HepG2 (cell line): ENCODE measurements around the gene STK11. TPM values are rescaled to one million over a fixed set of nuclear protein-coding genes. Genes with fewer than 3 reads are reported as not detected.
A peak's percentile ranks its signal among the peaks of the same experiment; 100 is the strongest.

Source experiments
- ATF7 ChIP-seq, 2 experiments: fragments of 450-650 bp in 1 of 2; sonication (generic) in 1 of 2; formaldehyde crosslinking in 1 of 2; IDR thresholded peaks; 2 replicates each; pipeline versions ENCODE4 v1.4.0 to v1.6.1; 2016 to 2020; ENCODE audit warnings: antibody characterized with exemption in 1 of 2, mild to moderate bottlenecking in 1 of 2, missing genetic modification reagents in 1 of 2
- BORCS8-MEF2B ChIP-seq: sonication (generic); formaldehyde crosslinking; IDR thresholded peaks from 2 replicates; pipeline ENCODE4 v1.8.0; 2022; ENCODE audit warnings: mild to moderate bottlenecking, missing genetic modification reagents
- ERF ChIP-seq: IDR thresholded peaks from 2 replicates; pipeline ENCODE4 v1.6.1; 2018; ENCODE audit warnings: missing biosample characterization, missing genetic modification reagents
- KLF16 ChIP-seq, 2 experiments: sonication (generic) in 1 of 2; formaldehyde crosslinking in 1 of 2; IDR thresholded peaks; 2 replicates each; pipeline versions ENCODE4 v1.6.1 to v1.8.0; 2016 to 2023; ENCODE audit warnings: missing genetic modification reagents in 2 of 2, missing compliant biosample characterization in 1 of 2
- MED8 ChIP-seq: sonication (generic); formaldehyde crosslinking; IDR thresholded peaks from 2 replicates; pipeline ENCODE4 v1.8.1; 2023; ENCODE audit warnings: mild to moderate bottlenecking, missing genetic modification reagents; ENCODE audit not compliant: insufficient replicate concordance
- NAIF1 ChIP-seq: sonication (generic); formaldehyde crosslinking; IDR thresholded peaks from 2 replicates; pipeline ENCODE4 v1.5.0; 2020; ENCODE audit warnings: mild to moderate bottlenecking, missing genetic modification reagents, borderline replicate concordance
- SMARCE1 ChIP-seq: fragments of 450-650 bp; IDR thresholded peaks from 2 replicates; pipeline ENCODE4 v1.6.1; 2017; ENCODE audit warnings: borderline replicate concordance
- SRSF1 ChIP-seq: fragments of 200-400 bp; formaldehyde crosslinking; optimal IDR thresholded peaks from 2 replicates; pipeline ENCODE3; 2017; ENCODE audit warnings: mild to moderate bottlenecking, low read depth, low read length, moderate library complexity
- TCF12 ChIP-seq, 2 experiments: fragments of 450-650 bp in 1 of 2; sonication (generic) in 1 of 2; formaldehyde crosslinking in 1 of 2; IDR thresholded peaks; 2 replicates each; pipeline versions ENCODE4 v1.6.1 to v1.8.0; 2017 to 2022; ENCODE audit warnings: antibody characterized with exemption in 1 of 2, mild to moderate bottlenecking in 1 of 2, missing genetic modification reagents in 1 of 2, moderate library complexity in 1 of 2
- ZBTB43 ChIP-seq: sonication (generic); formaldehyde crosslinking; conservative IDR thresholded peaks from 2 replicates; pipeline ENCODE4 v1.4.0; 2020; ENCODE audit warnings: missing genetic modification reagents
- ZNF441 ChIP-seq: sonication (generic); formaldehyde crosslinking; IDR thresholded peaks from 2 replicates; pipeline ENCODE4 v1.7.0; 2021; ENCODE audit warnings: missing genetic modification reagents, borderline replicate concordance
- ZNF761 ChIP-seq: sonication (generic); formaldehyde crosslinking; conservative IDR thresholded peaks from 2 replicates; pipeline ENCODE4 v1.4.0; 2020; ENCODE audit warnings: mild to moderate bottlenecking, missing genetic modification reagents
- ZNF768 ChIP-seq: sonication (generic); formaldehyde crosslinking; IDR thresholded peaks from 2 replicates; pipeline ENCODE4 v1.4.0; 2020; ENCODE audit warnings: missing genetic modification reagents
- polyA plus RNA-seq, 8 experiments: library from polyadenylated mRNA; depleted of rRNA in 3 of 8; stranded (reverse) in 7 of 8; unstranded in 1 of 8; fragments of >200 nt; fragmentation: Illumina TruSeq in 4 of 8; extraction: Trizol in 4 of 8; gene quantifications; 2 replicates each; pipeline versions ENCODE4 v1.2.1 to v1.2.3, GENCODE V29; 2011 to 2016; ENCODE audit warnings: low read depth in 4 of 8, missing spikeins in 1 of 8, mixed read lengths in 1 of 8; ENCODE audit not compliant: insufficient read depth in 1 of 8
- total RNA-seq, 5 experiments: library from RNA; depleted of rRNA; stranded (reverse); fragments of >200 nt; fragmentation: Illumina TruSeq; extraction: Trizol; gene quantifications; 2 replicates each; pipeline ENCODE4 v1.2.3, GENCODE V29; 2016; ENCODE audit warnings: low read depth in 1 of 5
- TF ChIP-seq, protein P1 (sequence below): sonication (generic); formaldehyde crosslinking; IDR thresholded peaks from 2 replicates; pipeline ENCODE4 v1.4.0; 2020; ENCODE audit warnings: missing genetic modification reagents, borderline replicate concordance
- TF ChIP-seq, protein P2 (sequence below): sonication (generic); formaldehyde crosslinking; IDR thresholded peaks from 2 replicates; pipeline ENCODE4 v1.4.0; 2020; ENCODE audit warnings: missing genetic modification reagents
- TF ChIP-seq, protein P3 (sequence below): sonication (generic); formaldehyde crosslinking; IDR thresholded peaks from 2 replicates; pipeline ENCODE4 v1.4.0; 2020; ENCODE audit warnings: missing genetic modification reagents, mild to moderate bottlenecking, borderline replicate concordance

Gene STK11
- total and polyA plus RNA-seq, 2 of the 13 experiments (the other 11 are each of a cell fraction or from before 2014, with no cell fraction given): 27.5 to 43.6 TPM

DNA sequence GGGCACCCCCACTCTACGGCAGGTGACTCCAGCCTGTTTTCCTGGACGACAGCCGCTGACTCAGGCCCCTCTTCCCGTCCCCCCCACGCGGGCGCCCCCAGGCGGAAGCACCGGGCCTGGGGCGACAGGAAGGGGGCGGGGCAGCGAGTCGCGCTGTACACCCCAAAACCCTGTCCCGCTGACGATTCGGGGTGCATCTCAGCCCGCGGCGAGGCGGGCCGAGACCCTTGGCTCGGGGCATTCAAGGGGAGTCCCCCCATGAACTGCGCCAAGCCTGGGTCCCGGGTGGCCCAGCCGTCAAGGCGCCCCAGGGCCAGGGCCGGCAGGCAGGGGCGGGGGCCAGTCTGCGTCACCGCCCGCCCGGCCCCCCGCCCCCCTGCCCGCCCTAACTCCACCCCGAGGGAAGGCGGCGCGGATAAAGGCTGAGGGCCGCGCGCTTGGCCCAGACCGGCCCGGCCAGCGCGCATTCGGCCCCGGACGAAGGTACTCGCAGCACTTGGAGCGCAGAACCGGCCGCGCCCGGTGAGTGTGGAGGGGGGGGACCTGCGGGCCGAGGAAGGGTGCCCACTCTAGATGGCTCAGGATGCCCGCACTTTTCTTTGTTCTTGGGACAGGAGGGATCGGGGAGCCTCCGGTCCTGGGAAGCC lies 42.7 kb downstream of the STK11 start, which contains the start of gene MIDN (continued):
- TF ChIP-seq ZBTB43 (CRISPR knock-in tag) (0 out of 2 replicates have a peak, but pooled peaks have one; percentile 15), SMARCE1 (no peak), BORCS8-MEF2B (CRISPR knock-in tag) (peak; percentile 51; the same call in 1 of the 2 replicates), ATF7 (IDR thresholded peaks at IDR 0.05) (no peak), ATF7 (CRISPR knock-in tag; IDR thresholded peaks at IDR 0.05) (no peak; the same call in 1 of the 2 replicates), ZNF761 (CRISPR knock-in tag) (peak; percentile 29; the same call in 1 of the 2 replicates), KLF16 (CRISPR knock-in tag; IDR thresholded peaks at IDR 0.05) (peak in 1 of 2 experiments; percentile 58; a peak in 1 of 4 replicates), TCF12 (IDR thresholded peaks at IDR 0.05) (no peak), TCF12 (CRISPR knock-in tag; IDR thresholded peaks at IDR 0.05) (peak; percentile 75; the same call in 1 of the 2 replicates), ZNF441 (no peak), SRSF1 (peak; percentile 95), ERF (CRISPR knock-in tag) (peak; percentile 31; the same call in 1 of the 2 replicates), MED8 (peak; percentile 89), ZNF768 (CRISPR knock-in tag) (0 out of 2 replicates have a peak, but pooled peaks have one; percentile 24), NAIF1 (CRISPR knock-in tag) (no peak)
- TF ChIP-seq, protein P1, sequence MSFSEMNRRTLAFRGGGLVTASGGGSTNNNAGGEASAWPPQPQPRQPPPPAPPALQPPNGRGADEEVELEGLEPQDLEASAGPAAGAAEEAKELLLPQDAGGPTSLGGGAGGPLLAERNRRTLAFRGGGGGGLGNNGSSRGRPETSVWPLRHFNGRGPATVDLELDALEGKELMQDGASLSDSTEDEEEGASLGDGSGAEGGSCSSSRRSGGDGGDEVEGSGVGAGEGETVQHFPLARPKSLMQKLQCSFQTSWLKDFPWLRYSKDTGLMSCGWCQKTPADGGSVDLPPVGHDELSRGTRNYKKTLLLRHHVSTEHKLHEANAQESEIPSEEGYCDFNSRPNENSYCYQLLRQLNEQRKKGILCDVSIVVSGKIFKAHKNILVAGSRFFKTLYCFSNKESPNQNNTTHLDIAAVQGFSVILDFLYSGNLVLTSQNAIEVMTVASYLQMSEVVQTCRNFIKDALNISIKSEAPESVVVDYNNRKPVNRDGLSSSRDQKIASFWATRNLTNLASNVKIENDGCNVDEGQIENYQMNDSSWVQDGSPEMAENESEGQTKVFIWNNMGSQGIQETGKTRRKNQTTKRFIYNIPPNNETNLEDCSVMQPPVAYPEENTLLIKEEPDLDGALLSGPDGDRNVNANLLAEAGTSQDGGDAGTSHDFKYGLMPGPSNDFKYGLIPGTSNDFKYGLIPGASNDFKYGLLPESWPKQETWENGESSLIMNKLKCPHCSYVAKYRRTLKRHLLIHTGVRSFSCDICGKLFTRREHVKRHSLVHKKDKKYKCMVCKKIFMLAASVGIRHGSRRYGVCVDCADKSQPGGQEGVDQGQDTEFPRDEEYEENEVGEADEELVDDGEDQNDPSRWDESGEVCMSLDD (CRISPR knock-in tag): peak; percentile 99
- TF ChIP-seq, protein P2, sequence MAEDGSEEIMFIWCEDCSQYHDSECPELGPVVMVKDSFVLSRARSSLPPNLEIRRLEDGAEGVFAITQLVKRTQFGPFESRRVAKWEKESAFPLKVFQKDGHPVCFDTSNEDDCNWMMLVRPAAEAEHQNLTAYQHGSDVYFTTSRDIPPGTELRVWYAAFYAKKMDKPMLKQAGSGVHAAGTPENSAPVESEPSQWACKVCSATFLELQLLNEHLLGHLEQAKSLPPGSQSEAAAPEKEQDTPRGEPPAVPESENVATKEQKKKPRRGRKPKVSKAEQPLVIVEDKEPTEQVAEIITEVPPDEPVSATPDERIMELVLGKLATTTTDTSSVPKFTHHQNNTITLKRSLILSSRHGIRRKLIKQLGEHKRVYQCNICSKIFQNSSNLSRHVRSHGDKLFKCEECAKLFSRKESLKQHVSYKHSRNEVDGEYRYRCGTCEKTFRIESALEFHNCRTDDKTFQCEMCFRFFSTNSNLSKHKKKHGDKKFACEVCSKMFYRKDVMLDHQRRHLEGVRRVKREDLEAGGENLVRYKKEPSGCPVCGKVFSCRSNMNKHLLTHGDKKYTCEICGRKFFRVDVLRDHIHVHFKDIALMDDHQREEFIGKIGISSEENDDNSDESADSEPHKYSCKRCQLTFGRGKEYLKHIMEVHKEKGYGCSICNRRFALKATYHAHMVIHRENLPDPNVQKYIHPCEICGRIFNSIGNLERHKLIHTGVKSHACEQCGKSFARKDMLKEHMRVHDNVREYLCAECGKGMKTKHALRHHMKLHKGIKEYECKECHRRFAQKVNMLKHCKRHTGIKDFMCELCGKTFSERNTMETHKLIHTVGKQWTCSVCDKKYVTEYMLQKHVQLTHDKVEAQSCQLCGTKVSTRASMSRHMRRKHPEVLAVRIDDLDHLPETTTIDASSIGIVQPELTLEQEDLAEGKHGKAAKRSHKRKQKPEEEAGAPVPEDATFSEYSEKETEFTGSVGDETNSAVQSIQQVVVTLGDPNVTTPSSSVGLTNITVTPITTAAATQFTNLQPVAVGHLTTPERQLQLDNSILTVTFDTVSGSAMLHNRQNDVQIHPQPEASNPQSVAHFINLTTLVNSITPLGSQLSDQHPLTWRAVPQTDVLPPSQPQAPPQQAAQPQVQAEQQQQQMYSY (CRISPR knock-in tag): 0 out of 2 replicates have a peak, but pooled peaks have one; percentile 17
- TF ChIP-seq, protein P3, sequence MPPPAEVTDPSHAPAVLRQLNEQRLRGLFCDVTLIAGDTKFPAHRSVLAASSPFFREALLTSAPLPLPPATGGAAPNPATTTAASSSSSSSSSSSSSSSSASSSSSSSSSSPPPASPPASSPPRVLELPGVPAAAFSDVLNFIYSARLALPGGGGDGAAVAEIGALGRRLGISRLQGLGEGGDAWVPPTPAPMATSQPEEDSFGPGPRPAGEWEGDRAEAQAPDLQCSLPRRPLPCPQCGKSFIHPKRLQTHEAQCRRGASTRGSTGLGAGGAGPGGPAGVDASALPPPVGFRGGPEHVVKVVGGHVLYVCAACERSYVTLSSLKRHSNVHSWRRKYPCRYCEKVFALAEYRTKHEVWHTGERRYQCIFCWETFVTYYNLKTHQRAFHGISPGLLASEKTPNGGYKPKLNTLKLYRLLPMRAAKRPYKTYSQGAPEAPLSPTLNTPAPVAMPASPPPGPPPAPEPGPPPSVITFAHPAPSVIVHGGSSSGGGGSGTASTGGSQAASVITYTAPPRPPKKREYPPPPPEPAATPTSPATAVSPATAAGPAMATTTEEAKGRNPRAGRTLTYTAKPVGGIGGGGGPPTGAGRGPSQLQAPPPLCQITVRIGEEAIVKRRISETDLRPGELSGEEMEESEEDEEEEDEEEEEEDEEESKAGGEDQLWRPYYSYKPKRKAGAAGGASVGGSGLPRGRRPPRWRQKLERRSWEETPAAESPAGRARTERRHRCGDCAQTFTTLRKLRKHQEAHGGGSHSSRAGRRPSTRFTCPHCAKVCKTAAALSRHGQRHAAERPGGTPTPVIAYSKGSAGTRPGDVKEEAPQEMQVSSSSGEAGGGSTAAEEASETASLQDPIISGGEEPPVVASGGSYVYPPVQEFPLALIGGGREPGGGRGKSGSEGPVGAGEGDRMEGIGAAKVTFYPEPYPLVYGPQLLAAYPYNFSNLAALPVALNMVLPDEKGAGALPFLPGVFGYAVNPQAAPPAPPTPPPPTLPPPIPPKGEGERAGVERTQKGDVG (CRISPR knock-in tag): no peak
